ENCODE data around the gene CECR2.
A peak's percentile ranks its signal among the peaks of the same experiment; 100 is the strongest.

CECR2 gene

GRCh38 chr22:17578136-17578754, 209.0 kb downstream of the CECR2 start:
- no peak for DNase-seq

GRCh38 chr22:17579535-17579981, 210.3 kb downstream of the CECR2 start:
- no peak for DNase-seq

DNA sequence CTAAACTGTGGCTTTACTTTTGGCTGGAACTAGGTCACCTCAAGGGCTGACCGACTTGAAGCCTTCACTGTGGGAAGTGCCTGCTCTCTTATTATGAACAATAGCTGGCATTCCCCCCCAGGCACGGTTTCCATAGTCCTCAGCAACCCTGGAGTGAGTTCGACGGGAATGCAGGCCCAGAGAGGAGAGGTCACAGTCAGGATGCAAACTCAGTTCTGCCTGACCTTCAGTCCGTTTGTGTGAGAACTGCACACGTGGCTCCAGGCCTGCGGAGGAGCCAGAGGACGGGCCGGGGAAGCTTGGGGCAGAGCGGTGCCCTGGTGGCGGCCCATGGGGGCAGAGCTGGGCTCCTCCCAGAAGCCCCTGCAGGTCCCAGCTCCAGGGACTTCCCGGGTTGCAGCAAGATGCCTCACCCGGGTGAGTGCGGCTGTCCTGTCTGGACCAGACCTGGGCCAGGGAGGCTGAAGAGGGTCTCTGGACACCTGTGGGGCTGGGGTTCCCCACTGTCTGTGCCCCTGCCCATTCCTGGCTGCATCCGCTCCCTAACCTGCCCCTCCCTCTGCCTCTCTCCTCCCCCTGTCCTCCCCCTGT, 211.3 kb downstream of the CECR2 start:
- no peak for DNase-seq

DNA sequence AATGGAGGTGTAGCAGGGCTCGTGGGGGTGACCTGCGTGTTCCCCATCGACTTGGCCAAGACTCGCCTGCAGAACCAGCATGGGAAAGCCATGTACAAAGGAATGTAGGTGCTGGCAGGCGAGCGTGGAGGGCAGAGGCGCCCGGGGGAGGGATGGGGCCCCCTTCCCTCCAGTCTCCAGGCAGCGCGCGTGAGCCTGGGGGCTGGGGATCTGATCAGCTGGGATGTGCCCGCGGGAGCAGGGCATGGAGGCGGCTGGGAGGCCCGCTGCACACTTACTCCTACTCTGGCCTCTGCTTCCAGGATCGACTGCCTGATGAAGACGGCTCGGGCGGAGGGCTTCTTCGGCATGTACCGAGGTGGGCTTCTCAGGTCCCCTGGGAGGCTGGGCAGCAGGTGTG, 211.8 kb downstream of the CECR2 start:
- no peak for DNase-seq

DNA sequence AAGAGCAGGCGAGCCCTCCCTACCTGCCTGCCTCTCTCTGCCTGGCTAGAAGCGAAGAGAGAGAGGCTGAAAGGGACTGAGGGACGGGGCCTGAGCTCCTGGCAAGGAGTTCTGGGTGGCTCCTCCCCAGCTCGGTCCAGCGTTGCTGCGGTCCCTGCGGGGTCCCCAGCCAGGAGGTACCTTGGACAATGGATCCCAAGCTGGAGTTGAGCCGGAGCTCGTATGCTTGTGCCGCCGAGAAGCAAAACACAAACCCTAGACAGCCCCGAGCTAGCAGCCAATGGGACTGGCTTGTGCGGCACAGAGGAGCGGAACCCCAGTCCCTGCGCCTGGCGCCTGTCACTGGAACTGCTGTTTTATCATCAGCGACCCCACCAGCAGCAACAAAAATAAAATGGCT, 212.4 kb downstream of the CECR2 start:
- DNase-seq = no peak

DNA sequence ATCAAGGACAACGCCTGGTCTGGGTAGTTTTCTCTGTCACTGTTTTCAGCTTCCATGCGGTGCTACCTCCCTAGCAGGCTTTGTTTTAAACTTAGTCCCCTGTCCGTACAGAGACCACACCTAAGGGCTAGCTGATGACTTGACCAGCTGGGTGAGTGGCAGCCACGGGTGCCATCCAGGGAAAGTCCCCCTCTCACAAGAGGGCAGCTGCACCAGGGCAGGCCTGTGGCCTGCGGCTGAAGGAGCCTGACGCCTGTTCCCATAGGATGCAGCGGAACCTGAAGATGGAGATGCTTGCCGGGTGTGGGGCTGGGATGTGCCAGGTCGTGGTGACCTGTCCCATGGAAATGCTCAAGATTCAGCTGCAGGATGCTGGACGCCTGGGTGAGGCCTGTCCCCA, 213.9 kb downstream of the CECR2 start:
- DNase-seq = no peak

- no peak for DNase-seq
These were observed 217.7 kb downstream of the CECR2 start for GRCh38 chr22:17586831-17587440.

DNA sequence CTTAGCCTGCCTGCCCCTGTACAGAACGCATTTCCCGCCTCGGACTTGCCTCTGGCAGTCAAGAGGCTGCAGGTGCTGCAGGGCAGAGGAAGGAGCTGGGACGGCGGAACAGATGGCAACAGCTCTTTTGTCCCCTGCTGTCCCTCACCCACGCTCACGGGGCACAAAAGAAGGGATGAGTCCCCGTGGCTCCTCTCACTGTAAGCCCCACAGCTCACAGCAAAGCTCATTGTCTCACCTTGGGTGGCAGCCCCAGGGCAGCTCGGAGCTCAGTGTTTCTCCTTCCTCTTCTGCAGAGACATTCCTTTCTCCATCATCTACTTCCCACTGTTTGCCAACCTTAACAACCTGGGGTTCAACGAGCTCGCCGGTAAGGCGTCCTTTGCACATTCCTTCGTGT, 218.4 kb downstream of the CECR2 start:
- no peak for DNase-seq

GRCh38 chr22:17588606-17589005, 219.3 kb downstream of the CECR2 start:
- DNase-seq = no peak

GRCh38 chr22:17589810-17590375, 220.6 kb downstream of the CECR2 start:
- DNase-seq = no peak

- no peak for DNase-seq
These were observed 221.3 kb downstream of the CECR2 start for GRCh38 chr22:17590586-17590985.

- no peak for DNase-seq
These were observed 222.9 kb downstream of the CECR2 start for GRCh38 chr22:17592201-17592600.

DNA sequence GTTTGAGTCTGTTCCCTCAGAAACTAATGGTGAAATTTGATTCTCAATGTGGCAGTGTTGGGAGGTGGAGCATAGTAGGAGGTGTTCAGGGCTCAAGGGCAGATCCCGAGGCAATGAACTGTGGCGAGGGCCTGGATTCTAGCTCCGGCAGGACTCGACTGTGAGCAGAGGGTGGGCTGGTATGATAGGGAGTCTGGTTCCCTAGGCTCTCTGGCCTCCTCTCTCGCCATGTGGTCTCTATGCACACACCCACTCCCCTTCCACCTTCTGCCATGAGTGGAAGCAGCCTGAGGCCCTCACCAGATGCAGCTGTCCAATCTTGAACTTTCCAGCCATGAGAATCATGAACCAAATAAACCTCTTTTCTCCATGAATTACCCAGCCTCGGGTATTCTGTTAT, 227.0 kb downstream of the CECR2 start:
- no peak for DNase-seq

- no peak for DNase-seq
These were observed 228.0 kb downstream of the CECR2 start for GRCh38 chr22:17597217-17597616.

- DNase-seq = no peak
These were observed 229.1 kb downstream of the CECR2 start for GRCh38 chr22:17598318-17598717.

DNA sequence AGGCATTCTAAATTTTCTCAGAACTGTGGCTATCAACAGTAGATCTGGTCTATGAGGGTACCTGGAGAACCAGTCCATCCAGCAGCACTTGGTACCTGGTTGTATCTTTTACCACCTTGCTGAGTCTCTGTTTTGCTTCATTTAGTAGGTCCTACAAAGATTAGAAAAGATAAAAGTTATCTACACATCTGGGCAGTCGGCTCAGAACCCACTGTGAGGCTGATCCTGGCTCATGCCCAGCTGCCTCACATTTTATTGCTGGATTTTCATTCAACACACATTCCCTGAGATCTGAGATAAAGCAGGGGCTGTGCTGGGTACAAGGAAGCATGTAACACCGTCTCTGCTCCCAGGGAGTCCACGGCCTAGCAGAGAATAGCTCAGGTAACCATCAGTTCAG, 231.8 kb downstream of the CECR2 start:
- DNase-seq = no peak

GRCh38 chr22:17603668-17604067, 234.4 kb downstream of the CECR2 start:
- no peak for DNase-seq

DNA sequence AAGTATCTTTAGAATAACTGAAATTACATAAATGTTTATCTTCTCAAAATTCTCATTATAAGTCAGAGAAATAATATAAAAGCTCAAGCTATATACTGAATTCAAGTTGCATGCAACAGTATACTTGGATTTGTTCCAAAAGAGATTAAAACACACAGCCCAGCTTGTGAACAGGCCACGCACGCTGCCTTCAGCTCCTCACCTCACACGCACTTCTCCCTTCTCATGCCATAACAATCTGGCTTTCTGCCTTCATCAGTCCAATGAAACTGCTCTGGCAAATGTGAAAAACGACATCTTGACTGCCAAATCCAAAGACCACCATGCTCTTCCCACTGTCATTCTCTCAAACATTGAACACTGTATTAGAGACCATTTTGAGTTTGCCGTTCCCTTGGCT, 237.2 kb downstream of the CECR2 start:
- DNase-seq = peak in 1 of 2 experiments; percentile 3
